Psoas muscle (tissue), 8 donors: ENCODE measurements around the gene SDSL. TPM values are rescaled to one million over a fixed set of nuclear protein-coding genes. Genes with fewer than 3 reads are reported as not detected.
A peak's percentile ranks its signal among the peaks of the same experiment; 100 is the strongest.

Source experiments
- ATAC-seq, 4 donors: fragments of 200-7000 bp; cut with Tn5 transposase; one replicate each; pipeline ENCODE4 v1.9.1; 2020; ENCODE audit warnings: moderate library complexity in 3 of 4, mild to moderate bottlenecking in 2 of 4
- DNase-seq, 2 donors: peaks; one replicate each; pipeline ENCODE4 v3.0.0-alpha.2; 2020
- H3K27ac ChIP-seq: fragments of 200-600 bp; one replicate; pipeline ENCODE4 v1.8.0; 2022
- H3K27me3 ChIP-seq, 3 donors: fragments of 200-600 bp in 1 of 3; one replicate each; pipeline versions ENCODE4 v1.6.1 to v1.8.0; 2013 to 2022; ENCODE audit warnings: low read length in 2 of 3, mild to moderate bottlenecking in 2 of 3, moderate library complexity in 1 of 3; ENCODE audit not compliant: insufficient read depth in 3 of 3
- H3K36me3 ChIP-seq, 2 donors: fragments of 200-600 bp in 1 of 2; one replicate each; pipeline versions ENCODE4 v1.6.1 to v1.8.0; 2013 to 2022; ENCODE audit warnings: low read depth in 1 of 2, mild to moderate bottlenecking in 1 of 2, moderate library complexity in 1 of 2; ENCODE audit not compliant: insufficient read depth in 1 of 2
- H3K4me1 ChIP-seq: fragments of 200-600 bp; one replicate; pipeline ENCODE4 v1.8.0; 2022
- H3K4me3 ChIP-seq: fragments of 200-600 bp; one replicate; pipeline ENCODE4 v1.8.0; 2022; ENCODE audit warnings: mild to moderate bottlenecking
- H3K9me3 ChIP-seq: fragments of 200-600 bp; one replicate; pipeline ENCODE4 v1.8.0; 2022
- CTCF ChIP-seq: fragments of 200-600 bp; IDR thresholded peaks from one replicate; pipeline ENCODE4 v1.8.0; 2022; ENCODE audit warnings: antibody characterized with exemption
- WGBS, 3 donors: extraction: QIAGEN DNeasy Blood & Tissue Kit; methylation state at CpG; one replicate each; pipeline versions ENCODE4 v1.1.6 to v1.1.7; 2013; 5-methylcytosine and 5-hydroxymethylcytosine counted together
- intact Hi-C, 2 donors: fragments of 100-400 bp; cut with DNase I; formaldehyde crosslinking; loops; one replicate each; pipeline versions ENCODE4 v1.11.0 to v1.14.2; 2022
- polyA plus RNA-seq, 3 donors: library from polyadenylated mRNA; stranded (reverse); fragments of 200-250 nt; gene quantifications; one replicate each; pipeline ENCODE4 v1.2.3, GENCODE V29; 2013
- total RNA-seq, 4 donors: library from RNA; stranded (reverse); fragmentation: NEBNext Ultra II Directional in 2 of 4; extraction: Animal tissue kit (Norgen Biotek cat#: 25700) in 2 of 4; gene quantifications; one replicate each; pipeline versions ENCODE4 v1.2.1 to v1.2.4, GENCODE V29; 2021 to 2023
- donor health status: healthy with polysubstance abuse.
- donor health status: DM: no; HTN: no; CAD: no; lungs with moderate emphysema.
- donor health status: Bipolar disorder and iron deficiency.
- donor health status: healthy.
- donor health status: DM: yes; HTN: yes; CAD: no.
- donor health status: DM: no; HTN: no; CAD: no.
- donor health status: DM: no; HTN: no; CAD: no.
- donor health status: DM: yes; HTN: yes; CAD: no.

The SDSL gene
- total and polyA plus RNA-seq, 7 donors: 0.48 to 6.0 (median 0.97) TPM

- Histone ChIP-seq H3K27me3 (peaks cover 2 to 94% (median 40%) of the 10 kb centered on the region in 3 donors), H3K4me1 (no peaks in the 10 kb centered on the region), H3K9me3 (no peaks in the 10 kb centered on the region), H3K4me3 (no peak overlapping the region), H3K27ac (no peak overlapping the region), H3K36me3 (no peaks in the 10 kb centered on the region)
- DNase-seq (no peak), ATAC-seq (no peak)
- TF ChIP-seq CTCF: no peak
- intact Hi-C loops: no loop called here
- 1 to 3% (median 2%) methylated on average over 36 to 41 of the region's 41 CpGs for whole genome bisulfite sequencing, 3 donors
Measured at GRCh38 chr12:113478351-113479011, 56.3 kb downstream of the SDSL start.

GRCh38 chr12:113479216-113479589 is 57.0 kb downstream of the SDSL start:
- WGBS, 3 donors: 2% methylated on average over 11 of the region's 11 CpGs
- DNase-seq (no peak), ATAC-seq (no peak)
- no peak overlapping the region for H3K27ac ChIP-seq
- no peaks in the 10 kb centered on the region for H3K4me1 ChIP-seq
- H3K4me3 ChIP-seq: no peak overlapping the region
- H3K27me3 ChIP-seq: peaks cover 2 to 91% (median 40%) of the 10 kb centered on the region in 3 donors
- TF ChIP-seq CTCF: no peak
- H3K36me3 ChIP-seq: no peaks in the 10 kb centered on the region
- intact Hi-C loops: no loop called here
- no peaks in the 10 kb centered on the region for H3K9me3 ChIP-seq

- no peak overlapping the region for H3K27ac ChIP-seq
- H3K36me3 ChIP-seq: no peaks in the 10 kb centered on the region
- H3K4me1 ChIP-seq: no peaks in the 10 kb centered on the region
- H3K27me3 ChIP-seq: peaks cover 2 to 91% (median 35%) of the 10 kb centered on the region in 3 donors
- WGBS, 3 donors: 2% methylated on average over 61 of the region's 61 CpGs
- no peaks in the 10 kb centered on the region for H3K9me3 ChIP-seq
- intact Hi-C loops: no loop called here
- DNase-seq (no peak), ATAC-seq (peak in 1 of 4 donors; percentile 43)
- TF ChIP-seq CTCF: no peak
- H3K4me3 ChIP-seq: no peak overlapping the region
Measured at GRCh38 chr12:113479590-113480335, 57.6 kb downstream of the SDSL start.

GRCh38 chr12:113480336-113480971 is 58.3 kb downstream of the SDSL start:
- Histone ChIP-seq H3K27ac (no peak overlapping the region), H3K4me1 (no peaks in the 10 kb centered on the region), H3K27me3 (peaks cover 2 to 91% (median 31%) of the 10 kb centered on the region in 3 donors), H3K36me3 (no peaks in the 10 kb centered on the region), H3K9me3 (no peaks in the 10 kb centered on the region), H3K4me3 (no peak overlapping the region)
- no peak for DNase-seq
- TF ChIP-seq CTCF: no peak
- intact Hi-C loops: no loop called here
- no peak for ATAC-seq
- 10 to 18% (median 16%) methylated on average over 9 of the region's 9 CpGs for WGBS, 3 donors
